DND-41 (cell line): ENCODE results near the gene STXBP5.

Experiments
- EZH2 ChIP-seq: IDR thresholded peaks from 3 replicates; pipeline ENCODE4 v1.6.1; 2012; ENCODE audit warnings: borderline replicate concordance, low read depth, mild to moderate bottlenecking, moderate library complexity, low read length, inconsistent platforms; ENCODE audit not compliant: severe bottlenecking
- TF ChIP-seq, protein P1 (sequence below): IDR thresholded peaks from 2 replicates; pipeline ENCODE4 v1.5.1; 2012; ENCODE audit warnings: borderline replicate concordance, low read length, moderate library complexity, mild to moderate bottlenecking; ENCODE audit not compliant: poor library complexity, severe bottlenecking; ENCODE audit errors: extremely low read depth

DNA sequence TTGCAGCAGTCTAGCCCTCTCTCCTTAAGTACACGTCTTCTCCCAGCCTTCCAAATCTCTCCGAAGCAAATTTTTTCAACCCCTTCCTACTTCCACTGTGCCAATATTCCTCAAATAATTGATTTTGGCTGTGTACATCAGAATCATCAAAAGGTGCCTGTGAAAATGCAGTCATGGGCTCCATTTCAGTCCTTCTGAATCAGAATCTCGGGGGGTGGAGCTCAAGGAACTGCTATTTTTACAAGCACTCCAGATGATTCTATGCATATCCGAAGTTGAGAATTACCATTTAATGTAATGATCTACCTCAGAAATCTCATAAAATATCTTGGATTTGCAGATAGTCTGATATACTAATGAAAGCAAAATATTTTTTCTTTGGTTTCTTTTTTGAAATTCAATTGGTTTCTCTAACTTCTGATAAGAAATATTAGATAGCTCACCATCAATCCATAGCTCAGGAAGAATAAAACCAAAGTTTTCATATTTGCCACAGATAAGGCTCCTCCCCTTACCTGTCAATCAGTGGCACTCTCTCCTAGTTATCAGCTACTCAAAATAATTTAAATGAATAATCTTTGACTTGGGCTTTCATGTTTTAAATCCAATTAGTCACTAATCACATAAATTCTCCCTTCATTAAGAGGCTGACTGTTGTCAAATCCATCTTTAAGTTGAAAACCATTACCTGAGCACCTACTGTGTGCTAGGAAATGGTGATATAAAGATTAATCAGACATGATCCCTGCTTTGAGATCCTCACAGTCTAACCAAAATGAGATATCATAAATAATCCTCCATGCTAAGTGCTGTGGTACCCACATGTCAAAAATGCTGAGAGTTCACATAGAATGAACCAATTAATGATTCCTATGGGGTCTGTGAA, 36.4 kb upstream of the STXBP5 start:
- TF ChIP-seq, protein P1, sequence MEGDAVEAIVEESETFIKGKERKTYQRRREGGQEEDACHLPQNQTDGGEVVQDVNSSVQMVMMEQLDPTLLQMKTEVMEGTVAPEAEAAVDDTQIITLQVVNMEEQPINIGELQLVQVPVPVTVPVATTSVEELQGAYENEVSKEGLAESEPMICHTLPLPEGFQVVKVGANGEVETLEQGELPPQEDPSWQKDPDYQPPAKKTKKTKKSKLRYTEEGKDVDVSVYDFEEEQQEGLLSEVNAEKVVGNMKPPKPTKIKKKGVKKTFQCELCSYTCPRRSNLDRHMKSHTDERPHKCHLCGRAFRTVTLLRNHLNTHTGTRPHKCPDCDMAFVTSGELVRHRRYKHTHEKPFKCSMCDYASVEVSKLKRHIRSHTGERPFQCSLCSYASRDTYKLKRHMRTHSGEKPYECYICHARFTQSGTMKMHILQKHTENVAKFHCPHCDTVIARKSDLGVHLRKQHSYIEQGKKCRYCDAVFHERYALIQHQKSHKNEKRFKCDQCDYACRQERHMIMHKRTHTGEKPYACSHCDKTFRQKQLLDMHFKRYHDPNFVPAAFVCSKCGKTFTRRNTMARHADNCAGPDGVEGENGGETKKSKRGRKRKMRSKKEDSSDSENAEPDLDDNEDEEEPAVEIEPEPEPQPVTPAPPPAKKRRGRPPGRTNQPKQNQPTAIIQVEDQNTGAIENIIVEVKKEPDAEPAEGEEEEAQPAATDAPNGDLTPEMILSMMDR, result no peak
- TF ChIP-seq EZH2, result no peak
